ENCODE results near the gene RDH5.

- TF ChIP-seq CTCF (IDR thresholded peaks at IDR 0.05 in 8 of 11, conservative IDR thresholded peaks at IDR 0.05 in 3 of 11) = no peak
- TF ChIP-seq POLR2A (IDR thresholded peaks at IDR 0.05) = no peak
- TF ChIP-seq POLR2AphosphoS5 (IDR thresholded peaks at IDR 0.05) = no peak
These were observed 20.6 kb upstream of the RDH5 start for GRCh38 chr12:55699471-55700055.
